MCF 10A (cell line): ENCODE results near the gene KRTAP2-1. TPM values are rescaled to one million over a fixed set of nuclear protein-coding genes. Genes with fewer than 3 reads are reported as not detected.

ENCODE experiments used
- BruUV-seq: library from RNA; stranded (reverse); fragments of 400-500 nt; replicated peaks from 2 replicates; lab custom pipeline; 2021; lab: Mats Ljungman, UMichigan
- CTCF ChIA-PET: fragments of 300-600 bp; sonication (Branson Sonifier 250); formaldehyde crosslinking; extraction: SDS; loops from one replicate; lab custom pipeline; 2021; ENCODE audit warnings: antibody characterized with exemption, inconsistent platforms; lab: Yijun Ruan, JAX
- POLR2A ChIA-PET: fragments of 300-600, 350-650 bp; sonication (Branson Sonifier 250); formaldehyde crosslinking; extraction: SDS; loops from one replicate; lab custom pipeline; 2020; ENCODE audit warnings: antibody characterized with exemption, inconsistent platforms; lab: Yijun Ruan, JAX
- DNase-seq: peaks from one replicate; pipeline ENCODE4 v3.0.0-alpha.2; 2018; ENCODE audit not compliant: unreplicated experiment
- H3K27ac Mint-ChIP-seq: one replicate; pipeline ENCODE4 v1.8.0; 2022; ENCODE audit warnings: mild to moderate bottlenecking, low read depth, mixed read lengths; ENCODE audit not compliant: unreplicated experiment
- H3K27me3 Mint-ChIP-seq: one replicate; pipeline ENCODE4 v1.8.0; 2022; ENCODE audit warnings: mixed read lengths; ENCODE audit not compliant: insufficient read depth, unreplicated experiment
- H3K36me3 Mint-ChIP-seq: one replicate; pipeline ENCODE4 v1.8.0; 2022; ENCODE audit warnings: mild to moderate bottlenecking, moderate library complexity, mixed read lengths; ENCODE audit not compliant: insufficient read depth, unreplicated experiment
- H3K4me1 Mint-ChIP-seq: one replicate; pipeline ENCODE4 v1.8.0; 2022; ENCODE audit warnings: mixed read lengths; ENCODE audit not compliant: insufficient read depth, unreplicated experiment
- H3K4me3 Mint-ChIP-seq: one replicate; pipeline ENCODE4 v1.8.0; 2022; ENCODE audit warnings: mild to moderate bottlenecking, moderate library complexity, mixed read lengths; ENCODE audit not compliant: unreplicated experiment
- H3K9me3 Mint-ChIP-seq: one replicate; pipeline ENCODE4 v1.8.0; 2022; ENCODE audit warnings: mixed read lengths; ENCODE audit not compliant: unreplicated experiment
- intact Hi-C: fragments of 100-400 bp; cut with micrococcal nuclease; formaldehyde crosslinking; loops from 2 replicates; pipeline ENCODE4 v1.14.1; 2022
- total RNA-seq: library from RNA; stranded (reverse); gene quantifications from 2 replicates; pipeline ENCODE4 v1.2.3, GENCODE V29; 2022
- TF ChIP-seq, protein P1 (sequence below): fragments of 200-600 bp; IDR thresholded peaks from one replicate; pipeline ENCODE4 v1.8.0; 2022; ENCODE audit warnings: antibody characterized with exemption, mild to moderate bottlenecking; ENCODE audit not compliant: unreplicated experiment

Gene KRTAP2-1
- total RNA-seq, 1 experiment from 2014 or later: not detected

DNA sequence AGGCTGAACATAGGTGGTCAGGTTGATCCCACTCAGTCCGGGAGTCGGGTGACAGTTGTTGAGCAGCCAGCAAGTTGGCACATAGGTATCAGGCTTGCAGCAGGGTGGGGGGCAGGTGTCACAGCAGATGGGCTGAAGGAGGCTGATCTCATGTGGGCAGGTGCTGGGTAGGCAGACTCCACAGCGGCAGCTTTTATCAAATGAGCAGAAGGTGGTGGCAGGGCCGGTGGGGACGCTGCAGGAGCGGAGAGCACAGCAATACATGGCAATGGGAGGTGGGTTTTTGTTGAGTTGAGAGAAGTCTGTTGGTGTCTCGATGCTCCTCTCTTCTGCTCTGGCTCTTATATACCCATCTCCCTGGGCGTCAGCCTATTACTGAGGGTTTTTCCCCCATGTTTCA, 38.3 kb downstream of the KRTAP2-1 start, which contains the start of gene KRTAP3-1:
KRTAP3-1 (minus strand) TSS at position 318 of the 400 bp plus-strand sequence; CDS start at position 264, 54 bp downstream.
- intact Hi-C loops: no loop called here
- H3K27ac Mint-ChIP-seq: no peak within 1 kb of the TSS
- no peaks in the 10 kb centered on the region for H3K36me3 Mint-ChIP-seq
- TF ChIP-seq, protein P1, sequence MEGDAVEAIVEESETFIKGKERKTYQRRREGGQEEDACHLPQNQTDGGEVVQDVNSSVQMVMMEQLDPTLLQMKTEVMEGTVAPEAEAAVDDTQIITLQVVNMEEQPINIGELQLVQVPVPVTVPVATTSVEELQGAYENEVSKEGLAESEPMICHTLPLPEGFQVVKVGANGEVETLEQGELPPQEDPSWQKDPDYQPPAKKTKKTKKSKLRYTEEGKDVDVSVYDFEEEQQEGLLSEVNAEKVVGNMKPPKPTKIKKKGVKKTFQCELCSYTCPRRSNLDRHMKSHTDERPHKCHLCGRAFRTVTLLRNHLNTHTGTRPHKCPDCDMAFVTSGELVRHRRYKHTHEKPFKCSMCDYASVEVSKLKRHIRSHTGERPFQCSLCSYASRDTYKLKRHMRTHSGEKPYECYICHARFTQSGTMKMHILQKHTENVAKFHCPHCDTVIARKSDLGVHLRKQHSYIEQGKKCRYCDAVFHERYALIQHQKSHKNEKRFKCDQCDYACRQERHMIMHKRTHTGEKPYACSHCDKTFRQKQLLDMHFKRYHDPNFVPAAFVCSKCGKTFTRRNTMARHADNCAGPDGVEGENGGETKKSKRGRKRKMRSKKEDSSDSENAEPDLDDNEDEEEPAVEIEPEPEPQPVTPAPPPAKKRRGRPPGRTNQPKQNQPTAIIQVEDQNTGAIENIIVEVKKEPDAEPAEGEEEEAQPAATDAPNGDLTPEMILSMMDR: no peak
- H3K9me3 Mint-ChIP-seq: no peaks in the 10 kb centered on the region
- BruUV-seq: no TSS peak
- H3K4me3 Mint-ChIP-seq: no peak within 1 kb of the TSS
- H3K4me1 Mint-ChIP-seq: peaks cover 4% of the 10 kb centered on the region
- ChIA-PET CTCF (no interaction called here), POLR2A (interaction anchor here (0.6 kb wide), 1 partner anchor 9 kb away, joined by 3 read pairs; no protein-coding TSS in a partner anchor)
- no peaks in the 10 kb centered on the region for H3K27me3 Mint-ChIP-seq
- no peak for DNase-seq

DNA sequence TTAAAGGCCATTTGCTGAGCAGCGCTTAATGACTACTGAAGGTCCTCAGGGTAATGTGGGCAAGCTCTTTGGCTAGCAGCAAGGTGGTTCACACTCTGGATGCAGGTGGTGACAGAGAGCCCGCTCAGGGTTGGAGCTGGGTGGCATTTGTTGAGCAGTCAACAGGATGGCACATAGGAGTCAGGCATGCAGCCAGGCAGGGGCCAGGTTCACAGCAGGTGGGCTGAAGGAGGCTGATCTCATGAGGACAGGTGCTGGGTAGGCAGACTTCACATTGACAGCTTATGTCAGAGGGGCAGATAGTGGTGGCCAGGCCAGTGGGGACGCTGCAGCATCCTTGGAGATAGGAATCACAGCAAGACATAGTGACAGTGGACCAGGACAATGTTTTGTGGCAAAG, 42.7 kb downstream of the KRTAP2-1 start:
- no peaks in the 10 kb centered on the region for H3K27me3 Mint-ChIP-seq
- POLR2A ChIA-PET: interaction anchor here (0.6 kb wide), 1 partner anchor 685 kb away, joined by 3 read pairs; no protein-coding TSS in a partner anchor
- intact Hi-C loops: no loop called here
- no peak overlapping the region for H3K4me3 Mint-ChIP-seq
- H3K9me3 Mint-ChIP-seq: no peaks in the 10 kb centered on the region
- no peak overlapping the region for H3K27ac Mint-ChIP-seq
- H3K36me3 Mint-ChIP-seq: no peaks in the 10 kb centered on the region
- TF ChIP-seq, protein P1: no peak
- CTCF ChIA-PET: no interaction called here
- BruUV-seq: no TSS peak
- DNase-seq: no peak
- peaks cover 18% of the 10 kb centered on the region for H3K4me1 Mint-ChIP-seq

DNA sequence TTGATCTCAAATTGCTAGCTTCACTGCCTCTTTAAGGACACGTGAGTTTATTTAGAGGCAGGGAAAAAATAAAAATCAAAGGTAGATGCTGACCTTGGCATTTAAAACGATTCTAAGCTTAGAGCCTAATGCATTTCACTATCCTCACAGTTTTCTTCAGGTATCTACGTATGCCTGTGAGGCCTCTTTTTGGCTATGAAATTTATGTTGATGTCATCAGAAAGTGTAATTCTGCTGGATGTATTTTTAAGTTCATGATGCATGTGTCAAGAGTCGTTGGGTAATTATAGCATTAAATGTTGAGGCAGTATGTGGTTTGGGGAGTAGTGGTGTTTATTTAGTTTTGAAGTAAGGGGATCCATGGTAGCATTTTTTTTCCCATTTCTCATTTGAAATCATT, 43.2 kb downstream of the KRTAP2-1 start:
- Mint-ChIP-seq H3K4me1 (peaks cover 18% of the 10 kb centered on the region), H3K4me3 (no peak overlapping the region), H3K9me3 (no peaks in the 10 kb centered on the region), H3K27me3 (no peaks in the 10 kb centered on the region), H3K36me3 (no peaks in the 10 kb centered on the region), H3K27ac (no peak overlapping the region)
- CTCF ChIA-PET: no interaction called here
- no peak for DNase-seq
- POLR2A ChIA-PET: no interaction called here
- intact Hi-C loops: no loop called here
- TF ChIP-seq, protein P1: no peak
- BruUV-seq: no TSS peak

DNA sequence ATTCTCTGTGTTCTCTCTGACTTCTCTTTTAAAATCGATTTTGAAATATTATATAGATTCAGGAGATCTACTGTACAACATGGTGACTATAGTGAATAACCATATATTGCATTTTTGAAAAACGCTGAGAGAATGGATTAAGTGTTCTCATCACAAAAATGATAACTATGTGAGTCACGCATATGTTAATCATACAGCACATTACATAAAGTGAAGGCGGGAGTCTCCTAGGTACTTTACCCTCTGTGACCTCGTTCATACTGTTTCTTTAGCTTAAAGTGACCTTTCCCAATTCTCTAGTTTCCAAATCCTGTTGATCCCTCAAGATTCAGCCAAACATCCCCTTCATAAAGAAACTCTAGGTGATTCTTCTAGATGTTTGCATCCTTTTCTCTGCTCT, 44.3 kb downstream of the KRTAP2-1 start:
- Mint-ChIP-seq H3K4me3 (no peak overlapping the region), H3K36me3 (no peaks in the 10 kb centered on the region), H3K27ac (no peak overlapping the region), H3K9me3 (no peaks in the 10 kb centered on the region), H3K27me3 (no peaks in the 10 kb centered on the region), H3K4me1 (peaks cover 18% of the 10 kb centered on the region)
- DNase-seq: peak; percentile 50
- intact Hi-C loops: no loop called here
- POLR2A ChIA-PET: no interaction called here
- TF ChIP-seq, protein P1: no peak
- no TSS peak for BruUV-seq
- CTCF ChIA-PET: no interaction called here
